ENCODE results near the gene XBP1. TPM values are rescaled to one million over a fixed set of nuclear protein-coding genes. Genes with fewer than 3 reads are reported as not detected.
"Not testable (repeated sequence)": the region's sequence is repeated elsewhere in the genome, so short reads cannot be mapped to it uniquely, and the experiment has no call there.

Gene XBP1
- total and polyA plus RNA-seq, 2 experiments from 2014 or later: 95.1 to 195 TPM

- H3K4me3 ChIP-seq; H3K9me2 ChIP-seq (ENCODE audit: insufficient read depth); H3K4me2 ChIP-seq; H3K79me2 ChIP-seq (replicated peaks; ENCODE audit: insufficient read depth); H3K36me3 ChIP-seq (ENCODE audit: insufficient read depth); H3K9me3 Mint-ChIP-seq; H2AFZ ChIP-seq; H3K27me3 ChIP-seq (ENCODE audit: insufficient read depth); H3F3A ChIP-seq (replicated peaks; ENCODE audit: low read depth); H3K27ac ChIP-seq (ENCODE audit: low read depth); H3K36me3 Mint-ChIP-seq (ENCODE audit: low read depth); DNase-seq (ENCODE audit: low spot score); H3K27ac Mint-ChIP-seq; H3K4me1 Mint-ChIP-seq; ATAC-seq; H3K4me1 ChIP-seq (ENCODE audit: insufficient read depth); H4K20me1 ChIP-seq (replicated peaks; ENCODE audit: insufficient read depth); H3K4me3 Mint-ChIP-seq; H3K27me3 Mint-ChIP-seq (ENCODE audit: insufficient read depth, low read depth, poor library complexity): not testable (repeated sequence)
These were observed 24.1 kb upstream of the XBP1 start for GRCh38 chr22:28824455-28824854.

GRCh38 chr22:28822930-28823551 is 22.7 kb upstream of the XBP1 start:
- Histone ChIP-seq H4K20me1 (replicated peaks; ENCODE audit: insufficient read depth) (no peaks in the 10 kb centered on the region), H3K4me2 (no peak overlapping the region), H3K79me2 (replicated peaks; ENCODE audit: insufficient read depth) (no peaks in the 10 kb centered on the region), H3K9me2 (ENCODE audit: insufficient read depth) (no peaks in the 10 kb centered on the region), H3K27me3 (ENCODE audit: insufficient read depth) (no peaks in the 10 kb centered on the region), H3K4me1 (ENCODE audit: insufficient read depth) (no peaks in the 10 kb centered on the region; the same call in none of the 2 replicates), H3K36me3 (ENCODE audit: insufficient read depth) (no peaks in the 10 kb centered on the region), H3K27ac (ENCODE audit: low read depth) (no peak overlapping the region), H2AFZ (no peak overlapping the region), H3F3A (replicated peaks; ENCODE audit: low read depth) (no peaks in the 10 kb centered on the region), H3K4me3 (no peak overlapping the region)
- Mint-ChIP-seq H3K27me3 (ENCODE audit: insufficient read depth, low read depth, poor library complexity) (peaks cover 10% of the 10 kb centered on the region), H3K27ac (no peak overlapping the region), H3K9me3 (no peaks in the 10 kb centered on the region), H3K4me1 (peaks cover 12% of the 10 kb centered on the region; the same call in 2 of the 3 replicates), H3K36me3 (ENCODE audit: low read depth) (no peaks in the 10 kb centered on the region; the same call in 2 of the 3 replicates), H3K4me3 (no peak overlapping the region)
- ATAC-seq (no peak), DNase-seq (ENCODE audit: low spot score) (no peak)
- no peak for TF ChIP-seq ZNF462 (CRISPR knock-in tag; IDR thresholded peaks at IDR 0.05)
- TF ChIP-seq CREB1 (CRISPR knock-in tag; IDR thresholded peaks at IDR 0.05; ENCODE audit: low read depth): no peak
- TF ChIP-seq ZNF114 (CRISPR knock-in tag; IDR thresholded peaks at IDR 0.05): no peak
- no peak for TF ChIP-seq NANOG (IDR thresholded peaks at IDR 0.05; ENCODE audit: borderline replicate concordance)
- no peak for TF ChIP-seq JUNB (IDR thresholded peaks at IDR 0.05; ENCODE audit: unreplicated experiment)
- TF ChIP-seq, protein P1, sequence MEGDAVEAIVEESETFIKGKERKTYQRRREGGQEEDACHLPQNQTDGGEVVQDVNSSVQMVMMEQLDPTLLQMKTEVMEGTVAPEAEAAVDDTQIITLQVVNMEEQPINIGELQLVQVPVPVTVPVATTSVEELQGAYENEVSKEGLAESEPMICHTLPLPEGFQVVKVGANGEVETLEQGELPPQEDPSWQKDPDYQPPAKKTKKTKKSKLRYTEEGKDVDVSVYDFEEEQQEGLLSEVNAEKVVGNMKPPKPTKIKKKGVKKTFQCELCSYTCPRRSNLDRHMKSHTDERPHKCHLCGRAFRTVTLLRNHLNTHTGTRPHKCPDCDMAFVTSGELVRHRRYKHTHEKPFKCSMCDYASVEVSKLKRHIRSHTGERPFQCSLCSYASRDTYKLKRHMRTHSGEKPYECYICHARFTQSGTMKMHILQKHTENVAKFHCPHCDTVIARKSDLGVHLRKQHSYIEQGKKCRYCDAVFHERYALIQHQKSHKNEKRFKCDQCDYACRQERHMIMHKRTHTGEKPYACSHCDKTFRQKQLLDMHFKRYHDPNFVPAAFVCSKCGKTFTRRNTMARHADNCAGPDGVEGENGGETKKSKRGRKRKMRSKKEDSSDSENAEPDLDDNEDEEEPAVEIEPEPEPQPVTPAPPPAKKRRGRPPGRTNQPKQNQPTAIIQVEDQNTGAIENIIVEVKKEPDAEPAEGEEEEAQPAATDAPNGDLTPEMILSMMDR (conservative IDR thresholded peaks at IDR 0.05; ENCODE audit: low read depth in 2 of 2): no peak
- no peak for TF ChIP-seq ETS1 (IDR thresholded peaks at IDR 0.05)
- TF ChIP-seq REST (IDR thresholded peaks at IDR 0.05; ENCODE audit: unreplicated experiment): no peak
- no peak for TF ChIP-seq STAT1 (IDR thresholded peaks at IDR 0.05; ENCODE audit: unreplicated experiment)
